ENCODE results near the gene LFNG.
"Not testable (repeated sequence)": the region's sequence is repeated elsewhere in the genome, so short reads cannot be mapped to it uniquely, and the experiment has no call there.

The LFNG gene

DNA sequence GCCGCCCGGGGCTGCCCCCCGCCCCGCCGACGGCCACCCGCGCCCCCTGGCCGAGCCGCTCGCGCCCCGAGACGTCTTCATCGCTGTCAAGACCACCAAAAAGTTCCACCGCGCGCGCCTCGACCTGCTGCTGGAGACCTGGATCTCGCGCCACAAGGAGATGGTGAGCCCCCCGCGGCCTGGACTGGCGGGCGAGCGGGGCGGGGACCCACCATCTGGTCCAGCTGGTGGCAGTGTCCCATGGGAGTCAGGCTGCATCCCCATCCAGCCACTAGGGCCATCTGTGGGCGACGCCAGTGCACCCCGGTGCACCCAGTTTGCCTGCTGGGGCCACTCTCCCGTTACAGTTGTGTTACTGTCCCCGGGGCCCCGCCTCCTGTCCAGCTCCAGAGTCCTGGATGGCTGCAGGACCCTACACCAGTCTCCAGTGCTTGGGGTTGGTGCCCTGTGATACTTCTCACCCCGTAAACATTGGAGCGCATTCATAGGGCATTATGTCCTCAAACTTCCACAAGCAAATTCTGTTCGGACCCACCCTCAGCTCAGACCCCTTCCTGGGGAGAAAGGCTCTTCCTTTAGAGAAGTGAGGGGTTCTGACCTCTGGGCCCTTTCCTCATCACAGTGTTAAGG lies 672 bp downstream of the LFNG start:
- no peak for DNase-seq

DNA sequence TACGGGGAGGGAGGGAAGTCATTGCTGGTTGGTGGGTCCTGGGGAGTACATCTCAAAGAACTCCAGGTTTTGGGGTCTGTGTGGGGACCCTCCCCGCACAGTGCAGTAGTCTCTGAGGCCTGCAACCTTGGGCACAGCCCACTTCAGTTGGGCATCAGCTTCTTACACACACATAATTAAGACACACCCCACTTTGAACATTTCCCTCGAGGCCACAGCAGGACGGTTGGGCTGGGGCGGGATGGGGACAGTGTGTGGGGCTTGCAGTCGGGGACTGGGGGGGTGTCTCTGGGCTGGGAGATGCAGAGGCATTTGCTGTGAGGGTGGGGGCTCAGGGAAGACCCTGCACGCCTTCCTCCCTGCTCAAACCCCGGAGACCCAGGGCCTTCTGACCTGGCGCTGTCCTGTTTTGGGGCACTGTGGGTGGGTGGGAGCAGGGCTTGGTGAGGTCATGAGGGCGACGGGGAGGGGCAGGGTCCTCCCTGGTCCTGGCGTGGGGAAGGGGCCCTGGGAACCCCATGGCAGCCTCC lies 1.3 kb downstream of the LFNG start:
- no peak for DNase-seq

- DNase-seq: no peak
Measured at GRCh38 chr7:2521341-2521745, 1.8 kb downstream of the LFNG start.

DNA sequence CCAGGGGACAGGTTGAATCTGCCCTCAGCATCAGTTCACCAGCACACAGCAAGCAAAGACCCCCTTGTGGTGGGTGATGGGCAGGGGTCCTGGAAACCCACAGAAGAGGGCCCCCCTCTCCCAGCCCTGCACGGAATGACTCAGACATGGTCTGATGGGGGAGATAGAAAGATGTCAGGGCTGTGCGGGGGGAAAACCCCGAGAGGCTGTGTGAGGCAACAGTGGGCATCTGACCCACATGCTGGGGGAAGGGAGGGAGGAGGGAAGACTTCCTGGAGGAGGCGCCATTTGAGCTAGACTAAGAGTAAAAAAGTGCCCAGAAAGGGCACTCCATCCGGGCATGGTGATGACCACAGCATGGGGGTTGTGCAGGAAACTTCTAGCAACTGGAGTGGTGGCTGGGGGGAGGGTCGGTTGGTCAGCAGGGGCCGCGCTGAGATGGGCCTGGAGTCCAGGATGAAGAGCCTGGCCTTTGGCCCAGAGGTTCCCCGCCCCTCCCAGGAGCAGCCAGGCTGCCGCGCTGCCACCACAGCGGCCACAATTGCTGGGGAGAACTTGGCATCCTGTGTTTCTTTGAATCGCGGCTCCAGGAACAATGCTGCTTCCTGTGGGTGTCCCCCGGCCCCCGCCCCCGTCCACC lies 2.5 kb downstream of the LFNG start:
- DNase-seq: peak; percentile 68 to 80

GRCh38 chr7:2522780-2523433 lies 3.3 kb downstream of the LFNG start:
- no peak for DNase-seq

DNA sequence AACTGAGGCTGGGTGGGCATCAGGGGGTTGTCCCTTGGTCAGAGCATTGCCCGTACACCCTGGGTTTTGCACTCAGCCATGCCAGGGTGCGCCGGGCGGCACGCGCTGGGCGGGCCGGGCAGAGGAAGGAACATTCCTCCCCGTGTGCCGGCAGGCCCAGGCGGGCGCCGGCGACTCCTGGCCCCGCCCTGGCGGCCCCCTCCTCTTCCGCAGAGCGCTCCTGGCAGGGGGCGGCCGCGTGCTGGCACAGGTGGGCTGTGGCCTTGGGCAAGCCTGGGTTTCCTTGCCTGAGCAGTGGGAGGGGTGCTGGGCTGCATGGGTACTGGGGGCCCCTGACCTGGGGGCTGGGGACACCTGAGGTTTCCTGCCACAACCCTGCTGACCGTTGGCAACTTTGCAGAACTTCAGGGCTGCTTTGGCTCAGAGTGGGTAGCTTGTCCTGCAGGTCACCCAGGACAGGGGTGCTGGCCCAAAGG lies 3.9 kb downstream of the LFNG start:
- DNase-seq: no peak

GRCh38 chr7:2523941-2524807 lies 4.6 kb downstream of the LFNG start:
- no peak for DNase-seq

GRCh38 chr7:2524808-2525657 lies 5.5 kb downstream of the LFNG start:
- no peak for DNase-seq

GRCh38 chr7:2525658-2526630 lies 6.4 kb downstream of the LFNG start:
- no peak for DNase-seq

- DNase-seq: no peak
Measured at GRCh38 chr7:2526659-2527504, 7.3 kb downstream of the LFNG start.

GRCh38 chr7:2527505-2528467 lies 8.2 kb downstream of the LFNG start:
- DNase-seq: peak in 1 of 2 donors; percentile 29

GRCh38 chr7:2528481-2529095 lies 9.0 kb downstream of the LFNG start:
- DNase-seq: peak in 1 of 2 donors; percentile 1

DNA sequence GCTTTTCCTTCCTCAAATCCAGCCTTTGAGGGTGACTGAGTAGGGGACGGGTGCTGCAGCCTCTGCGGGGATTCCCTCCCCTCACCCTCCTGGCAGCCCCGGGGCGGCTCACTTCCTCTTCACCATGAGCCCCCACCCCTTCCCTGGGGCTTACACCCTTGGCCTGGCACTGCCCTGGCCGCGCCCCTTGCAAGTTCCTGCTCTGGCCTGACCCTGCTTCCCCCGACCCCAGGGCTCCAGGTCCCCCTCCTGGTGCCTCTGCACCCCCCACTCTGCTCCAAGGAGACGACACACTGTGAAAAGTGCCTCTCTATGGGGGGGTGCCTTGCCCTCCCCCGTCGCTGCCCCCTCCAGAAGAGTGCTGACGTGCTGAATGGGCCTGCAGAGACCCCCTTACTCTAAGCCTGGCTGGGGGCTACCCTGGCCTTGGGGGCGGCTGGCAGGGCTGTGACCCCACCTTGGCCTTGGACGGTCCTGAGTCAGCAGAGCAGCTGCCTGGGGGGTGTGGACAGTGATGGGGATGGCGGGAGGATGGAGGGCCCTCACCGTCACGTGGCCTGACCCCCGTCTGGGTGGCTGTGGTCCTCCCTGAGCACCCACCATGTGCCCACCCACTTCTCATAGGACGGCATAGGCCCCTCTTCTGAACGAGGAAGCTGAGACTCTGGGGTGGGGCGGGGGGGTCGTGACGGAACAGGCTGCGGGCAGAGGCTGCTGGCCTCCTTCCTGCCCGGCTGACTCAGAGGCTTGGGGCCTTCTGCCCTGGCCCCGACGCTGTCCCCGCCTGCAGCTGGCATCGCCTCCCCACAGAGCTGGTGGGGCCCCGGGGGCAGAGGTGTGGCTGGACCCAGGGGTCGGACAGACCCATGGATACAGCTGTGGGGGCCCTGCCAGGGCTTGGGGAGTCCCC lies 9.8 kb downstream of the LFNG start:
- peak; percentile 69 to 88 for DNase-seq

GRCh38 chr7:2530071-2530987 lies 10.8 kb downstream of the LFNG start:
- DNase-seq: peak; percentile 86 to 90

DNA sequence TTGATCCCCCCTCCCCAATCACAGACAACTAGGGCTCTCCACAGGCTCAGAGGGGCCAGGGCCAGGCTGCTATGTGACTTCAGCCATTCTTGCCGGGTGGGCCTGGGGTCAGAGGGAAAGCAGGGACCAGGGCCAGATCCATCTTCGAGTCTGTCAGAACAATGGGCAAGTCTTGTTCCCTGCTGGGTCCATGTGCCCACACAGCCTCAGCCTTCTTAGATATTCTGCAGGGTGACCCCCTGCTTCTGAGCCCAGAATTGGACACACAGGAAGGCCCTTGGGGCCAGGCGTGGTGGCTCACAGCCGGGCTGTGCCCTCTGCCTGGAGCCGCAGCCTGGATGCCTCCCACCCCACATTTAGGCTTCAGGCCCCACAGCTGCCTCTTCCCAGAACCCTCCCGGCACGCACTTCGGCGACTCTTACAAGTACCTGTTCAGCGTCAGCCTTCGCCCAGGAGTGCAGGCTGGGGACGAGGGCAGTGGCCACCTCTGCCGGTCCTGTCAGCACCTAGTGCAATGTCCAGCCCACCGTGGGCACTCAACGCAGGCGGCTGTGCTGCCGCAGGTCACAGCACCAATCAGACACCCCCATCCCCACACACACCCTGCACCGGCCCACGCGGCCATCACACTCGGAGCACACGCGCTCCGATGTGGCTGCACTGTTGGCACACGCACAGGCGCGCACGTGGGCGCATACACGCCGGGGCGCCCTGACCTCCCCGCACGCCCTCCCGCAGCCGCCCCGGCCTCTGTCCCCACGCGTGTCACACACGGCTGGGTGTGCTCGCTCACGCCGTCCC lies 11.6 kb downstream of the LFNG start:
- DNase-seq: not testable (repeated sequence)
